Measurements from ENCODE around the gene PTTG1.

- TF ChIP-seq CTCF (IDR thresholded peaks at IDR 0.05) (no peak), POLR2A (IDR thresholded peaks at IDR 0.05) (no peak)
Measured at GRCh38 chr5:160471761-160472160, 50.1 kb downstream of the PTTG1 start.
